ENCODE data around the gene SNRNP40. TPM values are rescaled to one million over a fixed set of nuclear protein-coding genes. Genes with fewer than 3 reads are reported as not detected.

SNRNP40 gene
- total and polyA plus RNA-seq, 10 of the 15 experiments (the other 5 are each of a cell fraction or from before 2014, with no cell fraction given): 34.9 to 212 (median 115) TPM

DNA sequence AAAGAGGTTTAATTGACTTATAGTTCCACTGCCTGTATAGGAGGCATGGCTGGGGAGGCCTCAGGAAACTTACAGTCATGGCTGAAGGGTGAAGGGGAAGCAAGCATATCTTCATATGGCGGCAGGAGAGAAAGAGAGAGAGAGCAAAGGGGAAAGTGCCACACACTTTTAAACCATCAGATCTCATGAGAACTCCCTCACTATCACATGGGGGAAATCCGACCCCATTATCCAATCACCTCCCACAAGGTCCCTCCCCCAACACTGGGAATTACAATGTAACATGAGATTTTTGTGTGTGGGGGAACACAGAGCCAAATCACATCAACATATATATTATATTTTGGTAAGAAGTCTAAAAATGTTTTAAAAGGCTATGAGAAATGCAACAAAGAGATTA is 49.0 kb upstream of the SNRNP40 start:
- FAIRE-seq (no peak), DNase-seq (ENCODE audit: low read depth, low spot score) (no peak), ATAC-seq (no peak)
- WGBS (ENCODE audit: insufficient coverage, insufficient replicate concordance, low lambda C conversion rate, missing lambda C conversion rate): 93% methylated on average over 2 of the region's 2 CpGs
- BruUV-seq (replicated peaks): no TSS peak
- ChIA-PET POLR2A (no interaction called here), RAD21 (ENCODE audit: unreplicated experiment) (no interaction called here), CTCF (no interaction called here), SMC1A (ENCODE audit: uncharacterized antibody, unreplicated experiment) (no interaction called here)
- Histone ChIP-seq H3K4me1 (ENCODE audit: control insufficient read depth, insufficient read depth, low read length) (no peaks in the 10 kb centered on the region), H3K9ac (ENCODE audit: control insufficient read depth, insufficient read depth, low read length) (no peak overlapping the region), H3K9me3 (replicated peaks; ENCODE audit: control insufficient read depth, insufficient read depth, low read length) (no peaks in the 10 kb centered on the region), H3K4me2 (ENCODE audit: control insufficient read depth, insufficient read depth) (no peak overlapping the region), H4K20me1 (ENCODE audit: control insufficient read depth, insufficient read depth) (no peaks in the 10 kb centered on the region), H2AFZ (ENCODE audit: control insufficient read depth, low read depth, low read length) (no peak overlapping the region), H3K4me3 (no peak overlapping the region), H3K36me3 (ENCODE audit: control insufficient read depth in 2 of 2, insufficient read depth in 2 of 2, low read length in 1 of 2) (peaks cover 0 to 12% of the 10 kb centered on the region in 2 experiments; a peak in 2 of 4 replicates), H3K27me3 (replicated peaks in 1 of 2; ENCODE audit: control insufficient read depth in 2 of 2, insufficient read depth in 2 of 2, low read length in 1 of 2) (no peaks in the 10 kb centered on the region), H3K27ac (ENCODE audit: control insufficient read depth, insufficient read depth) (no peak overlapping the region), H3K79me2 (ENCODE audit: control insufficient read depth, insufficient read depth, low read length) (no peaks in the 10 kb centered on the region)
- intact Hi-C loops (cut with micrococcal nuclease; ENCODE audit: unreplicated experiment) (no loop called here), in situ Hi-C loops (cut with MboI) (no loop called here)
- TF ChIP-seq ZNF384 (IDR thresholded peaks at IDR 0.05; ENCODE audit: borderline replicate concordance, low read depth, low read length): no peak
- TF ChIP-seq, protein P1, sequence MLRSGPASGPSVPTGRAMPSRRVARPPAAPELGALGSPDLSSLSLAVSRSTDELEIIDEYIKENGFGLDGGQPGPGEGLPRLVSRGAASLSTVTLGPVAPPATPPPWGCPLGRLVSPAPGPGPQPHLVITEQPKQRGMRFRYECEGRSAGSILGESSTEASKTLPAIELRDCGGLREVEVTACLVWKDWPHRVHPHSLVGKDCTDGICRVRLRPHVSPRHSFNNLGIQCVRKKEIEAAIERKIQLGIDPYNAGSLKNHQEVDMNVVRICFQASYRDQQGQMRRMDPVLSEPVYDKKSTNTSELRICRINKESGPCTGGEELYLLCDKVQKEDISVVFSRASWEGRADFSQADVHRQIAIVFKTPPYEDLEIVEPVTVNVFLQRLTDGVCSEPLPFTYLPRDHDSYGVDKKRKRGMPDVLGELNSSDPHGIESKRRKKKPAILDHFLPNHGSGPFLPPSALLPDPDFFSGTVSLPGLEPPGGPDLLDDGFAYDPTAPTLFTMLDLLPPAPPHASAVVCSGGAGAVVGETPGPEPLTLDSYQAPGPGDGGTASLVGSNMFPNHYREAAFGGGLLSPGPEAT (IDR thresholded peaks at IDR 0.05; ENCODE audit: low read depth): no peak
- TF ChIP-seq TCF3 (IDR thresholded peaks at IDR 0.05; ENCODE audit: borderline replicate concordance, insufficient read depth, low read depth, low read length): no peak
- TF ChIP-seq, protein P2, sequence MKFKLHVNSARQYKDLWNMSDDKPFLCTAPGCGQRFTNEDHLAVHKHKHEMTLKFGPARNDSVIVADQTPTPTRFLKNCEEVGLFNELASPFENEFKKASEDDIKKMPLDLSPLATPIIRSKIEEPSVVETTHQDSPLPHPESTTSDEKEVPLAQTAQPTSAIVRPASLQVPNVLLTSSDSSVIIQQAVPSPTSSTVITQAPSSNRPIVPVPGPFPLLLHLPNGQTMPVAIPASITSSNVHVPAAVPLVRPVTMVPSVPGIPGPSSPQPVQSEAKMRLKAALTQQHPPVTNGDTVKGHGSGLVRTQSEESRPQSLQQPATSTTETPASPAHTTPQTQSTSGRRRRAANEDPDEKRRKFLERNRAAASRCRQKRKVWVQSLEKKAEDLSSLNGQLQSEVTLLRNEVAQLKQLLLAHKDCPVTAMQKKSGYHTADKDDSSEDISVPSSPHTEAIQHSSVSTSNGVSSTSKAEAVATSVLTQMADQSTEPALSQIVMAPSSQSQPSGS (IDR thresholded peaks at IDR 0.05; ENCODE audit: low read length): no peak

All from GM12878 (cell line).